ENCODE data around the gene KRTAP10-3. TPM values are rescaled to one million over a fixed set of nuclear protein-coding genes. Genes with fewer than 3 reads are reported as not detected.
"Not testable (repeated sequence)": the region's sequence is repeated elsewhere in the genome, so short reads cannot be mapped to it uniquely, and the experiment has no call there.

The KRTAP10-3 gene
- total RNA-seq, 4 donors from 2014 or later, result not detected

- DNase-seq, result no peak
Measured at GRCh38 chr21:44568261-44568660, 9.7 kb upstream of the KRTAP10-3 start.

GRCh38 chr21:44567481-44568171 is 9.0 kb upstream of the KRTAP10-3 start:
- no peaks in the 10 kb centered on the region for H3K4me1 ChIP-seq
- peaks cover 0 to 4% (median 0%) of the 10 kb centered on the region in 3 donors for H3K9me3 ChIP-seq
- no peak for TF ChIP-seq CTCF (IDR thresholded peaks at IDR 0.05)
- TF ChIP-seq POLR2A (IDR thresholded peaks at IDR 0.05), result no peak
- H3K36me3 ChIP-seq, result no peaks in the 10 kb centered on the region
- 92 to 94% methylated on average over 15 to 18 of the region's 18 CpGs for WGBS, 2 donors
- no peak overlapping the region for H3K27ac ChIP-seq
- H3K4me3 ChIP-seq, result no peak overlapping the region
- DNase-seq, result no peak
- peaks cover 0 to 20% (median 0%) of the 10 kb centered on the region in 4 donors for H3K27me3 ChIP-seq
- intact Hi-C loops (cut with DNase I), result no loop called here

More at GRCh38 chr21:44568261-44568660, 9.7 kb upstream of the KRTAP10-3 start:
- Histone ChIP-seq H3K36me3 (no peaks in the 10 kb centered on the region), H3K27ac (no peak overlapping the region), H3K27me3 (peaks cover 0 to 26% (median 0%) of the 10 kb centered on the region in 4 donors), H3K4me1 (no peaks in the 10 kb centered on the region), H3K4me3 (no peak overlapping the region), H3K9me3 (peaks cover 0 to 4% (median 0%) of the 10 kb centered on the region in 3 donors)
- 70% methylated on average over 2 to 4 of the region's 12 CpGs for WGBS, 2 donors
- intact Hi-C loops (cut with DNase I), result no loop called here
- TF ChIP-seq POLR2A (IDR thresholded peaks at IDR 0.05), result no peak
- no peak for TF ChIP-seq CTCF (IDR thresholded peaks at IDR 0.05)

- intact Hi-C loops (cut with DNase I), result no loop called here
- H3K4me3 ChIP-seq, result no peak overlapping the region
- H3K36me3 ChIP-seq, result no peaks in the 10 kb centered on the region
- H3K9me3 ChIP-seq, result peaks cover 0 to 3% (median 0%) of the 10 kb centered on the region in 3 donors
- TF ChIP-seq POLR2A (IDR thresholded peaks at IDR 0.05) (no peak), CTCF (IDR thresholded peaks at IDR 0.05) (no peak)
- 20 to 27% methylated on average over 1 of the region's 1 CpG for WGBS, 2 donors
- H3K4me1 ChIP-seq, result no peaks in the 10 kb centered on the region
- no peak overlapping the region for H3K27ac ChIP-seq
- peaks cover 0 to 20% (median 0%) of the 10 kb centered on the region in 4 donors for H3K27me3 ChIP-seq
- DNase-seq, result no peak
Measured at GRCh38 chr21:44566403-44566802, 7.8 kb upstream of the KRTAP10-3 start.

- H3K27ac ChIP-seq, result no peak overlapping the region
- H3K4me1 ChIP-seq, result no peaks in the 10 kb centered on the region
- 0 to 47% methylated on average over 1 of the region's 1 CpG for WGBS, 2 donors
- peaks cover 0 to 16% (median 0%) of the 10 kb centered on the region in 4 donors for H3K27me3 ChIP-seq
- no peaks in the 10 kb centered on the region for H3K36me3 ChIP-seq
- TF ChIP-seq CTCF (IDR thresholded peaks at IDR 0.05), result no peak
- no peak for TF ChIP-seq POLR2A (IDR thresholded peaks at IDR 0.05)
- intact Hi-C loops (cut with DNase I), result no loop called here
- H3K4me3 ChIP-seq, result no peak overlapping the region
- H3K9me3 ChIP-seq, result no peaks in the 10 kb centered on the region
- no peak for DNase-seq
Measured at GRCh38 chr21:44564886-44565598, 6.4 kb upstream of the KRTAP10-3 start.

GRCh38 chr21:44564099-44564498 is 5.5 kb upstream of the KRTAP10-3 start:
- H3K4me1 ChIP-seq, result no peaks in the 10 kb centered on the region
- H3K27me3 ChIP-seq, result peaks cover 0 to 10% (median 0%) of the 10 kb centered on the region in 4 donors
- 79 to 100% methylated on average over 1 of the region's 1 CpG for WGBS, 2 donors
- intact Hi-C loops (cut with DNase I), result no loop called here
- H3K27ac ChIP-seq, result no peak overlapping the region
- H3K36me3 ChIP-seq, result no peaks in the 10 kb centered on the region
- H3K4me3 ChIP-seq, result no peak overlapping the region
- TF ChIP-seq POLR2A (IDR thresholded peaks at IDR 0.05) (no peak), CTCF (IDR thresholded peaks at IDR 0.05) (no peak)
- no peaks in the 10 kb centered on the region for H3K9me3 ChIP-seq
- DNase-seq, result no peak

GRCh38 chr21:44558329-44558675 is 293 bp downstream of the KRTAP10-3 start:
- DNase-seq; H3K4me3 ChIP-seq; H3K9me3 ChIP-seq; intact Hi-C loops (cut with DNase I); H3K36me3 ChIP-seq; H3K4me1 ChIP-seq; H3K27ac ChIP-seq: not testable (repeated sequence)
- WGBS, 2 donors, result 78 to 92% methylated on average over 2 of the region's 10 CpGs
- H3K27me3 ChIP-seq, result peaks cover 0 to 43% (median 0%) of the 10 kb centered on the region in 4 donors
